Neuronal stem cell (in vitro differentiated cells): ENCODE measurements around the gene ZCWPW2.

Experiments used
- DNase-seq: peaks from one replicate; pipeline ENCODE4 v3.0.0-alpha.2; 2013; ENCODE audit warnings: low spot score
- H2AFZ ChIP-seq: one replicate; pipeline ENCODE4 v1.6.1; 2013; ENCODE audit warnings: mild to moderate bottlenecking, low read length, inconsistent platforms
- H2AK5ac ChIP-seq: 2 replicates; pipeline ENCODE4 v1.6.1; 2013; ENCODE audit warnings: low read depth, mild to moderate bottlenecking, inconsistent platforms, low read length, moderate library complexity, mixed read lengths
- H2BK120ac ChIP-seq: 2 replicates; pipeline ENCODE4 v1.6.1; 2013; ENCODE audit warnings: low read depth, mild to moderate bottlenecking, inconsistent platforms, low read length, moderate library complexity, mixed read lengths
- H2BK12ac ChIP-seq: one replicate; pipeline ENCODE4 v1.6.1; 2013; ENCODE audit warnings: low read length, inconsistent platforms
- H2BK15ac ChIP-seq: 2 replicates; pipeline ENCODE4 v1.6.1; 2013; ENCODE audit warnings: mild to moderate bottlenecking, low read length, inconsistent platforms, mixed read lengths
- H2BK5ac ChIP-seq: one replicate; pipeline ENCODE4 v1.6.1; 2013; ENCODE audit warnings: inconsistent platforms, mild to moderate bottlenecking, low read length, moderate library complexity
- H3K14ac ChIP-seq: one replicate; pipeline ENCODE4 v1.6.1; 2013; ENCODE audit warnings: low read length, inconsistent platforms
- H3K18ac ChIP-seq: 2 replicates; pipeline ENCODE4 v1.6.1; 2013; ENCODE audit warnings: low read length, inconsistent platforms
- H3K23ac ChIP-seq: 2 replicates; pipeline ENCODE4 v1.6.1; 2013; ENCODE audit warnings: low read depth, mild to moderate bottlenecking, mixed read lengths, low read length, inconsistent platforms; ENCODE audit not compliant: poor library complexity
- H3K27ac ChIP-seq: replicated peaks from 3 replicates; pipeline ENCODE4 v1.5.1; 2013; ENCODE audit warnings: low read length, inconsistent platforms
- H3K27me3 ChIP-seq, 3 experiments: 2 replicates each; pipeline ENCODE4 v1.6.1; 2013; ENCODE audit warnings: low read length in 3 of 3, mild to moderate bottlenecking in 2 of 3, inconsistent platforms in 1 of 3, low read depth in 1 of 3, mixed read lengths in 1 of 3, moderate library complexity in 1 of 3; ENCODE audit not compliant: control insufficient read depth in 3 of 3, insufficient read depth in 3 of 3
- H3K36me3 ChIP-seq, 2 donors: replicated peaks in 1 of 2; 2 replicates each; pipeline ENCODE4 v1.6.1; 2013; ENCODE audit warnings: low read length in 2 of 2; ENCODE audit not compliant: control insufficient read depth in 2 of 2, insufficient read depth in 2 of 2
- H3K4ac ChIP-seq: 2 replicates; pipeline ENCODE4 v1.6.1; 2013; ENCODE audit warnings: inconsistent platforms, mild to moderate bottlenecking, low read length, moderate library complexity
- H3K4me1 ChIP-seq, 2 donors: 1 replicate in 1 of 2; 2 replicates in 1 of 2; pipeline ENCODE4 v1.6.1; 2013; ENCODE audit warnings: low read length in 2 of 2, low read depth in 1 of 2; ENCODE audit not compliant: control insufficient read depth in 2 of 2, insufficient read depth in 1 of 2
- H3K4me2 ChIP-seq: one replicate; pipeline ENCODE4 v1.6.1; 2013; ENCODE audit warnings: mild to moderate bottlenecking, low read length, inconsistent platforms; ENCODE audit not compliant: insufficient read depth, poor library complexity, severe bottlenecking
- H3K4me3 ChIP-seq, 2 donors: 2 replicates each; pipeline ENCODE4 v1.5.1; 2013; ENCODE audit warnings: low read length in 2 of 2, mild to moderate bottlenecking in 2 of 2, inconsistent platforms in 1 of 2, moderate library complexity in 1 of 2
- H3K79me1 ChIP-seq: one replicate; pipeline ENCODE4 v1.6.1; 2013; ENCODE audit warnings: low read depth, mild to moderate bottlenecking, inconsistent platforms, low read length, moderate library complexity
- H3K9ac ChIP-seq: one replicate; pipeline ENCODE4 v1.6.1; 2013; ENCODE audit warnings: mild to moderate bottlenecking, low read depth, low read length, inconsistent platforms; ENCODE audit not compliant: poor library complexity
- H3K9me3 ChIP-seq, 2 donors: replicated peaks in 1 of 2; 2 replicates each; pipeline versions ENCODE3 to v1.6.1; 2013; ENCODE audit warnings: low read length in 2 of 2, mild to moderate bottlenecking in 2 of 2, inconsistent platforms in 1 of 2, low read depth in 1 of 2, mixed read lengths in 1 of 2, moderate library complexity in 1 of 2; ENCODE audit not compliant: control insufficient read depth in 2 of 2, insufficient read depth in 1 of 2
- H4K8ac ChIP-seq: one replicate; pipeline ENCODE4 v1.6.1; 2013; ENCODE audit warnings: low read depth, mild to moderate bottlenecking, inconsistent platforms, low read length, moderate library complexity
- H4K91ac ChIP-seq: one replicate; pipeline ENCODE4 v1.6.1; 2013; ENCODE audit warnings: low read length, low read depth, mild to moderate bottlenecking, inconsistent platforms; ENCODE audit not compliant: poor library complexity
- WGBS, 2 donors: extraction: QIAGEN DNeasy Blood & Tissue Kit; methylation state at CpG; one replicate each; pipeline ENCODE4 v1.1.7; 2013; ENCODE audit warnings: missing lambda C conversion rate in 2 of 2, mixed read lengths in 1 of 2; ENCODE audit not compliant: insufficient read length in 2 of 2, insufficient replicate concordance in 1 of 2; ENCODE audit errors: extremely low coverage in 2 of 2; 5-methylcytosine and 5-hydroxymethylcytosine counted together

The ZCWPW2 gene

GRCh38 chr3:28406241-28406640 lies 57.7 kb downstream of the ZCWPW2 start:
- Histone ChIP-seq H2BK120ac (no peak overlapping the region), H3K27ac (no peak overlapping the region), H3K4me3 (no peak overlapping the region), H3K4ac (no peak overlapping the region), H2BK5ac (no peak overlapping the region), H3K27me3 (no peaks in the 10 kb centered on the region), H3K9ac (no peak overlapping the region), H3K36me3 (no peaks in the 10 kb centered on the region), H3K23ac (no peak overlapping the region), H3K14ac (no peak overlapping the region), H4K91ac (no peak overlapping the region), H3K9me3 (no peaks in the 10 kb centered on the region), H2BK15ac (no peak overlapping the region), H4K8ac (no peak overlapping the region), H2AFZ (no peak overlapping the region), H3K18ac (no peak overlapping the region), H2AK5ac (no peak overlapping the region), H3K4me1 (no peaks in the 10 kb centered on the region), H3K4me2 (no peak overlapping the region), H3K79me1 (no peaks in the 10 kb centered on the region), H2BK12ac (no peak overlapping the region)
- no peak for DNase-seq
- no CpG with 5 or more reads among the region's 1 CpG for WGBS, 2 donors

GRCh38 chr3:28449398-28449797 lies 100.9 kb downstream of the ZCWPW2 start:
- Histone ChIP-seq H3K27ac (no peak overlapping the region), H3K9me3 (no peaks in the 10 kb centered on the region), H3K79me1 (no peaks in the 10 kb centered on the region), H3K27me3 (no peaks in the 10 kb centered on the region), H3K4ac (no peak overlapping the region), H3K18ac (no peak overlapping the region), H2BK120ac (no peak overlapping the region), H3K23ac (no peak overlapping the region), H2BK5ac (no peak overlapping the region), H3K4me1 (no peaks in the 10 kb centered on the region), H3K14ac (no peak overlapping the region), H2AFZ (no peak overlapping the region), H2AK5ac (no peak overlapping the region), H2BK15ac (no peak overlapping the region), H2BK12ac (no peak overlapping the region), H4K91ac (no peak overlapping the region), H3K36me3 (no peaks in the 10 kb centered on the region), H3K4me2 (no peak overlapping the region), H3K4me3 (no peak overlapping the region), H4K8ac (no peak overlapping the region), H3K9ac (no peak overlapping the region)
- no peak for DNase-seq

- Histone ChIP-seq H4K8ac (no peak overlapping the region), H3K18ac (no peak overlapping the region), H3K79me1 (no peaks in the 10 kb centered on the region), H2BK12ac (no peak overlapping the region), H3K9ac (no peak overlapping the region), H3K9me3 (no peaks in the 10 kb centered on the region), H2AFZ (no peak overlapping the region), H3K23ac (no peak overlapping the region), H4K91ac (no peak overlapping the region), H3K14ac (no peak overlapping the region), H2AK5ac (no peak overlapping the region), H3K4me3 (no peak overlapping the region), H3K36me3 (no peaks in the 10 kb centered on the region), H3K4me2 (no peak overlapping the region), H3K4ac (no peak overlapping the region), H2BK5ac (no peak overlapping the region), H3K4me1 (peaks cover 0 to 3% of the 10 kb centered on the region in 2 donors), H2BK15ac (no peak overlapping the region), H2BK120ac (no peak overlapping the region), H3K27me3 (no peaks in the 10 kb centered on the region), H3K27ac (no peak overlapping the region)
- no peak for DNase-seq
- WGBS, 2 donors = no CpG with 5 or more reads among the region's 1 CpG
Observed at GRCh38 chr3:28462866-28463265, 114.3 kb downstream of the ZCWPW2 start.

GRCh38 chr3:28467414-28467813 lies 118.9 kb downstream of the ZCWPW2 start:
- Histone ChIP-seq H3K9me3 (no peaks in the 10 kb centered on the region), H3K9ac (no peak overlapping the region), H3K4me2 (no peak overlapping the region), H2BK12ac (no peak overlapping the region), H2BK15ac (no peak overlapping the region), H2AK5ac (no peak overlapping the region), H2BK5ac (no peak overlapping the region), H3K18ac (no peak overlapping the region), H4K91ac (no peak overlapping the region), H3K14ac (no peak overlapping the region), H3K4me3 (no peak overlapping the region), H3K23ac (no peak overlapping the region), H2BK120ac (no peak overlapping the region), H3K27ac (no peak overlapping the region), H4K8ac (no peak overlapping the region), H3K27me3 (no peaks in the 10 kb centered on the region), H3K79me1 (no peaks in the 10 kb centered on the region), H3K36me3 (no peaks in the 10 kb centered on the region), H3K4ac (no peak overlapping the region), H3K4me1 (peaks cover 0 to 2% of the 10 kb centered on the region in 2 donors), H2AFZ (no peak overlapping the region)
- WGBS, 2 donors = no CpG with 5 or more reads among the region's 1 CpG
- no peak for DNase-seq
